ENCODE measurements around the gene DNAJC22. TPM values are rescaled to one million over a fixed set of nuclear protein-coding genes. Genes with fewer than 3 reads are reported as not detected.
"Not testable (repeated sequence)": the region's sequence is repeated elsewhere in the genome, so short reads cannot be mapped to it uniquely, and the experiment has no call there.

The DNAJC22 gene
- total RNA-seq, 2 donors from 2014 or later: 7.3 to 10.9 TPM

DNA sequence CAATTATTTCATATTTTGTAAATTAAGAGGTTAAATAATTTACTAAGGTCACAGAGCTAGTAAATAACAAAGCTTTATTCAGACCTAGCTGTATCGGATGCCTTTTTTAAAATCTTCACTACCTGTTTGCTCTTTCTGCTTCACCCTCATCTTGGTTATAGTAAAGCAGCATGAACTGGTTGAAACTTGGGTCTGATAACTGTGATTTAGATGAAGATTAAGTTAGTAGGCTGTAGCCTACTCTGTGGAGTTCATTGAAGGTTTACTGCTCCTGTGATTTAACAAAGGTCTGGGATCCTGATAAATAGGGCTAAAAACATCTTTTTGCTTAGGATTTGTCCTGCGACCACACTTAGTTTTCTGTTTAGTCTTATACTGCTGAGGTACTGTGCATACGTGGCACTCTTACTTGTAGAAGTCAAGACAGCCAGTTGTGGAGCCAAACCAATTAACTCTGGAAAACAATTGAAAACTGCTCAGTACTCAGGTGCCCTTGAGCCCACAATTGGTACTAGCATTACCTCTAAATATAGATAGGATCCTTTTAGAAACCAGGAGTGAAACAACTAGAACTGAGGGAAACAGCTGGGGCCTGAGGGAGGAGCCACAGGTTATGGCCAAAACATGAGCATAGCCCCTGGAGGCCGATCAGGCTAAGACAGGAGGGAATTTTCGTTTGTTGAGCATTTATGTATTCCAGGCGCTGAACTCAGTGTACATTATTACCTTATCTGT is 22.9 kb downstream of the DNAJC22 start:
- Histone ChIP-seq H3K27me3 (no peaks in the 10 kb centered on the region), H3K36me3 (replicated peaks in 1 of 2; ENCODE audit: insufficient read depth in 1 of 2, low read depth in 2 of 2) (no peaks in the 10 kb centered on the region), H3K4me3 (no peak overlapping the region), H3K27ac (peak overlapping the region; percentile 40 to 64 (median 55)), H3K9me3 (no peaks in the 10 kb centered on the region), H3K4me1 (peaks cover 28% of the 10 kb centered on the region)
- TF ChIP-seq POLR2A (IDR thresholded peaks at IDR 0.05) (no peak), CTCF (IDR thresholded peaks at IDR 0.05) (peak in 4 of 7 experiments; percentile 43 to 54 (median 52))
- ATAC-seq: no peak
- 27 to 29% methylated on average over 6 of the region's 6 CpGs for WGBS, 2 donors
- peak; percentile 48 to 66 (median 50) for DNase-seq
- intact Hi-C loops (cut with DNase I): loop anchor here (10.0 kb wide), 2 partner anchors 135 to 205 kb away; no protein-coding TSS in a partner anchor

- 89 to 95% methylated on average over 6 of the region's 6 CpGs for WGBS, 2 donors
- Histone ChIP-seq H3K4me3 (no peak overlapping the region), H3K27me3 (no peaks in the 10 kb centered on the region), H3K36me3 (replicated peaks in 1 of 2; ENCODE audit: insufficient read depth in 1 of 2, low read depth in 2 of 2) (no peaks in the 10 kb centered on the region), H3K27ac (no peak overlapping the region), H3K4me1 (peaks cover 28% of the 10 kb centered on the region), H3K9me3 (no peaks in the 10 kb centered on the region)
- TF ChIP-seq CTCF (IDR thresholded peaks at IDR 0.05) (no peak), POLR2A (IDR thresholded peaks at IDR 0.05) (no peak)
- DNase-seq: no peak
- ATAC-seq: no peak
- intact Hi-C loops (cut with DNase I): no loop called here
These were observed 23.9 kb downstream of the DNAJC22 start for GRCh38 chr12:49370539-49370938.

DNA sequence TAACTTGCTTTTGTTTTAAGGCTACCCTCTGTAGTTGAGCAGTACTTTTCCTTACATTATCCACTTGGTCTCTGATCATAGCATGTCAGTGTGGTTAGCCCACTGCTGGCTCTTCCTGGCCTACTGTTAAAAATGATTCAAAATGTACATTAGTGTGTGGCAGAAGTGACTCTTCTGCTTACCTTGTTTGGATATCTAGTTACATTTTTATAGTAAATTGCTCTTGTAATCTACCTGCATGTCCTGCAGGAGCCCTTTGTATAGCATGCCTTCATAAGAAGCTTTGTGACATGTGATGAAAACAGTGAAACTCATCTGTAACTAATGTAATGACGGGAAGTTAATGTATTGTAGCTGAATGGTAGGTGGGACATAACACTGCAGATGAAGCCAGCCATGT is 28.7 kb downstream of the DNAJC22 start:
- H3K27ac ChIP-seq: no peak overlapping the region

GRCh38 chr12:49377386-49377785 is 30.7 kb downstream of the DNAJC22 start:
- Histone ChIP-seq H3K9me3 (no peaks in the 10 kb centered on the region), H3K4me1 (peaks cover 7% of the 10 kb centered on the region), H3K27ac (no peak overlapping the region), H3K27me3 (no peaks in the 10 kb centered on the region), H3K36me3 (replicated peaks in 1 of 2; ENCODE audit: insufficient read depth in 1 of 2, low read depth in 2 of 2) (no peaks in the 10 kb centered on the region), H3K4me3 (no peak overlapping the region)
- no peak for DNase-seq
- intact Hi-C loops (cut with DNase I): no loop called here
- no peak for TF ChIP-seq POLR2A (IDR thresholded peaks at IDR 0.05)
- no peak for TF ChIP-seq CTCF (IDR thresholded peaks at IDR 0.05)
- 37 to 39% methylated on average over 2 of the region's 2 CpGs for WGBS, 2 donors
- no peak for ATAC-seq

More for the DNA sequence above, 28.7 kb downstream of the DNAJC22 start:
- Histone ChIP-seq H3K4me3 (no peak overlapping the region), H3K4me1 (peaks cover 7% of the 10 kb centered on the region), H3K36me3 (replicated peaks in 1 of 2; ENCODE audit: insufficient read depth in 1 of 2, low read depth in 2 of 2) (no peaks in the 10 kb centered on the region), H3K27me3 (no peaks in the 10 kb centered on the region), H3K9me3 (no peaks in the 10 kb centered on the region)
- WGBS, 2 donors: 82 to 88% methylated on average over 1 of the region's 1 CpG
- intact Hi-C loops (cut with DNase I): no loop called here
- no peak for ATAC-seq
- no peak for DNase-seq
- TF ChIP-seq CTCF (IDR thresholded peaks at IDR 0.05): no peak
- TF ChIP-seq POLR2A (IDR thresholded peaks at IDR 0.05): no peak

- 91 to 93% methylated on average over 8 to 9 of the region's 9 CpGs for WGBS, 2 donors
- H3K27ac ChIP-seq; H3K4me3 ChIP-seq; H3K4me1 ChIP-seq; intact Hi-C loops (cut with DNase I); H3K36me3 ChIP-seq (replicated peaks in 1 of 2; ENCODE audit: insufficient read depth in 1 of 2, low read depth in 2 of 2); ATAC-seq; H3K9me3 ChIP-seq; H3K27me3 ChIP-seq; DNase-seq: not testable (repeated sequence)
These were observed 33.5 kb downstream of the DNAJC22 start for GRCh38 chr12:49380184-49380583.
